HG02970 (cell line): ENCODE results near the gene GPR149.
"Not testable (repeated sequence)": the region's sequence is repeated elsewhere in the genome, so short reads cannot be mapped to it uniquely, and the experiment has no call there.

ENCODE experiments used
- ATAC-seq: cut with Tn5 transposase; IDR thresholded peaks from one replicate; pipeline ENCODE4 v1.9.1; 2021; ENCODE audit warnings: mild to moderate bottlenecking, moderate library complexity, moderate number of reproducible peaks; ENCODE audit not compliant: unreplicated experiment, low FRiP score

GPR149 gene, protein sequence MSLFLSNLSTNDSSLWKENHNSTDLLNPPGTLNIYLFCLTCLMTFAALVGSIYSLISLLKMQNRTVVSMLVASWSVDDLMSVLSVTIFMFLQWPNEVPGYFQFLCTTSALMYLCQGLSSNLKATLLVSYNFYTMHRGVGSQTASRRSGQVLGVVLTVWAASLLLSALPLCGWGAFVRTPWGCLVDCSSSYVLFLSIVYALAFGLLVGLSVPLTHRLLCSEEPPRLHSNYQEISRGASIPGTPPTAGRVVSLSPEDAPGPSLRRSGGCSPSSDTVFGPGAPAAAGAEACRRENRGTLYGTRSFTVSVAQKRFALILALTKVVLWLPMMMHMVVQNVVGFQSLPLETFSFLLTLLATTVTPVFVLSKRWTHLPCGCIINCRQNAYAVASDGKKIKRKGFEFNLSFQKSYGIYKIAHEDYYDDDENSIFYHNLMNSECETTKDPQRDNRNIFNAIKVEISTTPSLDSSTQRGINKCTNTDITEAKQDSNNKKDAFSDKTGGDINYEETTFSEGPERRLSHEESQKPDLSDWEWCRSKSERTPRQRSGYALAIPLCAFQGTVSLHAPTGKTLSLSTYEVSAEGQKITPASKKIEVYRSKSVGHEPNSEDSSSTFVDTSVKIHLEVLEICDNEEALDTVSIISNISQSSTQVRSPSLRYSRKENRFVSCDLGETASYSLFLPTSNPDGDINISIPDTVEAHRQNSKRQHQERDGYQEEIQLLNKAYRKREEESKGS

GRCh38 chr3:154430014-154430413 is at the start of gene GPR149:
GPR149 (minus strand) TSS chr3:154430190; CDS start chr3:154429615, 575 bp downstream.
- ATAC-seq = no peak

DNA sequence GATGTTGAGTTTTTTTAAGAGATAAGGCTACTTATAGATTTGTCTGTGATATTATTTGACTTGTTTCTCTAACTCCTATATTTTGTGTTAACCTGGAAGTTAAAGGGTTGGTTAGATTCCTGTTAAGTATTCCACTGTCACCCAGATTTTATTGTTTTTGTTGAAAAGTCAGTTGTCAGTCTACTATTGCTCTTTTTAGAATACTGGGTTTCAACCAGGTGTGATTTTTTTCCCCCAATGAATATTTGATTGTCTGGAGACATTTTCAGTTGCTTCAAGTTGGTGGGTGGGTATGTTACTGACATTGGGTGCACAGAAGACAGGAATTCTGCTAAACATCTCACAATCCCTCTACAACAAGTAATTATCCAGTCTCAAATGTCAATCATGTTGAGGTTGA is 43.8 kb upstream of the GPR149 start:
- ATAC-seq = no peak

DNA sequence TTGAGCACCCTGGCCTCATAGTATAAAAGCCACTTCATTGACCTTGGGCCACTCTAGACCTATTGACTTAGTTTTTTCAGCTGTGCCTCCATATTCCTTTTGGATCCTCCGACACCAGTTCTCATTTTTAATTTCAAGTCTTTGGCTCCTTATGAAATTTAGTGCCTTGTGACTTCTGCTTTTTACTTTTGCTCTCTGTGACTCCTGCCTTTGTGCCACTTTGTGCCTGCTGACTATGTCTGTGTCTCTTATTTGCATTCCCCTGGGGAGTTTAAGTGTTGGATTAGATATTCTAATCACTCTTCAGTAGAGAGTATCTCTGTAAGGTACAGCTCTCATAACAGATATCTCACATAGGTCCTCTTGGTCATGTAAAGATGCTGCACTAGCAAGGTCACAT is 39.6 kb upstream of the GPR149 start:
- no peak for ATAC-seq

- no peak for ATAC-seq
These were observed 34.6 kb upstream of the GPR149 start for GRCh38 chr3:154464440-154465190.

- no peak for ATAC-seq
These were observed 28.6 kb upstream of the GPR149 start for GRCh38 chr3:154458560-154458959.

DNA sequence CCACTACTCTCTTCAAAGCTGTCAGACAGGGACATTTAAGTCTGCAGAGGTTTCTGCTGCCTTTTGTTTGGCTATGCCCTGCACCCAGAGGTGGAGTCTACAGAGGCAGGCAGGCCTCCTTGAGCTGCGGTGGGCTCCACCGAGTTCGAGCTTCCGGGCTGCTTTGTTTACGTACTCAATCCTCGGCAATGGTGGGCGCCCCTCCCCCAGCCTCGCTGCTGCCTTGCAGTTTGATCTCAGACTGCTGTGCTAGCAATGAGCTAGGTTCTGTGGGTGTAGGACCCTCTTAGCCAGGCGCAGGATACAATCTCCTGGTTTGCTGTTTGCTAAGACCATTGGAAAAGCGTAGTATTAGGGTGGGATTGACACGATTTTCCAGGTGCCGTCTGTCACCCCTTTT is 9.1 kb upstream of the GPR149 start:
- ATAC-seq = not testable (repeated sequence)

- ATAC-seq = no peak
These were observed 1.1 kb upstream of the GPR149 start for GRCh38 chr3:154431043-154431442.

- no peak for ATAC-seq
These were observed 1.4 kb downstream of the GPR149 start for GRCh38 chr3:154428286-154429206.

DNA sequence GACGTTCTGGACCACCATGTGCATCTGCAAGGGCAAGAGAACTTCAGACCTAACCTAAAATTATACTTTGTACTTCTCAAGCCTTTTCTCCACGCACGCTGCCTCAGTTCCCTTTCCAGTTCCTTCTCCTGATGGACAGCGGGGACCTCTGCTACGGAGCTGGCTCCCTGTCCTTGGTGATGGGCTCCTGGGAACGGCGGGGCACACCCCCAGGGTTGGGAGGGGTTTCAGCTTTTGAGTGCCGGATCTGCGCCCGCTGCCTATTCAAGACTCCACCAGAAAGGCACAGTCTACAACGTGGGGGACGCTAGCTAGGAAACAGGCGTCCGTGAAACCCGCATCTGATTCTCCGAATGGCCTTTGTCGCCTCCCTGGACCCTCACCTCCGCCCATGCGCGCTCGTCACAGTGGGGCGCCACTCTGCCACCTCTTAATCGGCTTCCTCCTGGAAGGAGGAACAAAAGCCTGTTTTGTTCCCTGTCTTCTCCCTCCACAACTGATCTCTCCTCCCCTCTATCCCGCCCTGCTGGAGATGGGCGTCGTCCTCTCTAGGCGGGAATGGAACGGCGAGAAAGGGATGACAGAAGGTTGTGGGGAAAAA is 2.2 kb downstream of the GPR149 start:
- no peak for ATAC-seq

DNA sequence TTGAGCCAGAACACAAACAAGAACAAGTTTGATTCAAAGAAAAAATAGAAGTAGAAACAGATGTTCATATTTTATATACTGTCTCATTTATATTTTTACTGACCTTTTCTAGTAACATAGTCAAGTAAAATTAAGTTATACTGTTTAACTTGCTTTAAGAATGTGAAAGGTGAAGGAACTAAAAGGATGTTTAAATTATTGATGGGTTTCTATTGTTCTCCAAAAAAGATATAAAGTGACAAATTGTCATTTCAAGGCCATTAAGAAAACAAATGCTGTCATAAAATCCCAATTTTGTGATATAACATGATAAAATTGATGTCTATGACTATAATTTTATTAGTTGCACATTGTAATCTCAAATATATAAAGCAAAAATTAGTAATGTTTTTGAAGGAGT is 7.3 kb downstream of the GPR149 start:
- ATAC-seq = no peak

DNA sequence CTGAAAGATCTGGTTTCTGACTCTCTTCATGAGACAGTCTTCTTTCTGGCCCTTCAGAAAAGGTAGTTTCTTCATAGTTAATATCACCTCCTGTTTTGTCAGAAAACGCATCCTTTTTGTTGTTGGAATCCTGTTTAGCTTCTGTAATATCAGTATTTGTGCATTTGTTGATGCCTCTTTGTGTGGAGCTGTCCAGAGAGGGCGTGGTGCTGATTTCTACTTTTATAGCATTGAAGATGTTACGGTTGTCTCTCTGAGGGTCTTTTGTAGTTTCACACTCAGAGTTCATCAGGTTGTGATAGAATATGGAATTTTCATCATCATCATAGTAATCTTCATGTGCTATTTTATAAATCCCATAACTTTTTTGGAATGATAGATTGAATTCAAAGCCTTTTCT is 8.9 kb downstream of the GPR149 start:
- ATAC-seq = no peak

GRCh38 chr3:154398084-154398967 is 31.7 kb downstream of the GPR149 start:
- peak; percentile 93 for ATAC-seq

DNA sequence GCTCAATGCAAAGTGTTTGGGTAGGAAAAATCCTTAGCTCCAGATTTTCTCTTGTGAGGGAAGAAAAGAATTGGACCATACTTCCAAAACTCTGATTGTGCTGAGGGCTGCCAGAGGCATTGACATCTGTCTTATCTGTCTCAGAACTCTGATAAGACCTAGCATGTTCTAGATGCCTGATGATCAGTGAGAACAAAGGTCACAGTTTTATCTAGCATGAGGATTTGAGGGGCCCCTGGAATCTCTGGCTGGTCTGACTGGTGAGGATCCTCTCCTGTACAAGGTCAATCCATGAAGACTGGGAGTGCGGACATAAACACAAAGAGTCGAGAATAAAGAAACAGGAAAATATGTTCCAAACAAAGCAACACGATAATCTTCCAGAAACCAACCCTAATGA is 40.1 kb downstream of the GPR149 start:
- ATAC-seq = no peak

DNA sequence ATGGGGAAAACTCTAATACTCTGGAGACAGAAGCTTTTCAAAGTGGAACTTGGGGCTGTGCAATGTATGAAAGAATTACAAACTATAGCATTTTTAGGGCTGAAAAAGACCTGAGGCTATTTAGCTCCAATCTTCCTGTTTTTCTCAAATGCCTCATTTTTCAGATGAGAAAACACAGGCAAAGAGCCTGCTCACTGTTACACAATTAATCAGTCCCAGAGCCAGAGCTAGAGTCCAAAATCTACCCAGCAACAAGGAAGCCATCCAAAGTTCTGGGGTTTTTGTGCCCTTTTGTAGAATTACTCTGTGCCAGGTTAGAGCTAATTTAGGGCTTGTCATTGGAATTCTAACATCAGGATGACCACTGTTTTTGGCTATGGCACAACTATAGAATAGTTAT is 45.5 kb downstream of the GPR149 start:
- no peak for ATAC-seq

- no peak for ATAC-seq
These were observed 51.7 kb downstream of the GPR149 start for GRCh38 chr3:154378311-154378710.

DNA sequence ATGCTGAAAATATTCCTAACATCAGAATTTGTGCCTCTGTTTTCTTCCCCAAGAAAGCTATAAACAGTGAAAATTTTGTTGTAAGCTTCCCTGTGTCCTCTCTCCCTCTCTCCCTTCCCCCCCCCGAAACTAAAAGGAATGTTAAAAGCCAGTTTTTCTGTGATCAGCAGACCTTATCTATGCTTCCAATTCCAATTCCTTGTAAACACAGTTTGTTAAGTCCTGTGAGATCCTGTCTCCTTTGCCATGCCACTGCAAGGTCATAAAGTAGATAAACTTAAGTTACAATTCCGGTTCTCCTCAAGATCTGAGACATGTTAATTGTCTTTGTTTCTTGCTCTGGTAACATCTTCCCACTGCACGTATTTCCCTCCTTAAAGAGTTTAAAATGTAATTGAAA is 62.8 kb downstream of the GPR149 start:
- no peak for ATAC-seq

GRCh38 chr3:154364849-154365248 is 65.1 kb downstream of the GPR149 start:
- ATAC-seq = no peak

GRCh38 chr3:154361099-154361498 is 68.9 kb downstream of the GPR149 start:
- no peak for ATAC-seq

DNA sequence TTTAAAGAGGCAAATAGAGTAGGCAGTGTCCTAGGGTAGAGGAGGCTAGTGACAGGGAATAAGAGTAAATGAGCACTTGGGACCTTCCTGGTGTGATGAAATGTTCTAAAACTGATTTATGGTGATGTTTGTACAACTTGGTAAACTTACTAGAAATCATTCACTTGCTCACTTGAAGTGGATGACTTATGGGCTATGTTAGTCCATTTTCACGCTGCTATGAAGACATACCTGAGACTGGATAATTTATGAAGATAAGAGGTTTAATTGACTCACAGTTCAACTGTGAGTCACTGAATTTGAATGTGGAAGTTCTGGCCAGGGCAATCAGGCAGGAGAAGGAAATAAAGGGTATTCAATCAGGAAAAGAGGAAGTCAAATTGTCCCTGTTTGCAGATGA is 74.0 kb downstream of the GPR149 start:
- no peak for ATAC-seq
